ENCODE data around the gene TERT.

The TERT gene

DNA sequence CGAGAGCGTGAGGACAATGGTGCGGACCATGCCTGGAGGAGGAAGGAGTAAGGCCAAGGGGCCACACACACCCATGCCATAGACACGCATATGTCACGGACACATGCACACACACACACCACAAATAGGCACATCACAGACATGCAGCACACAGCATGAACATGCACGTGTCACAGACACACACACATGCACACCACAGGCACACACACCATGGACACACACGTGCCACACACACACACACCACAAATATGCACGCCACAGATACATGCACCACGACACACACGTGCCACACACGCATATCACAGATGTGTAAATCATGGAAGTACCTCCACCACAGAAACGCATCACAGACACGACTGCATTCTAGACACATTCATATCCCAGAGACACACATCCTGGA lies 16.7 kb downstream of the TERT start:
- Histone ChIP-seq H2BK5ac (ENCODE audit: low read depth, low read length, poor library complexity) (no peak overlapping the region), H3K9ac (ENCODE audit: low read length) (no peak overlapping the region), H2BK12ac (ENCODE audit: low read length) (no peak overlapping the region), H3K23ac (ENCODE audit: low read length) (no peak overlapping the region), H3K27ac (ENCODE audit: low read depth, low read length) (no peak overlapping the region), H4K91ac (ENCODE audit: low read depth, low read length) (no peak overlapping the region), H4K12ac (ENCODE audit: low read depth, low read length) (no peak overlapping the region), H3K4me1 (ENCODE audit: control insufficient read depth in 1 of 2, insufficient read depth in 2 of 2, low read length in 2 of 2) (no peaks in the 10 kb centered on the region), H3K4ac (ENCODE audit: low read depth, low read length) (no peak overlapping the region), H3K27me3 (ENCODE audit: insufficient read depth, low read length) (no peaks in the 10 kb centered on the region), H3K79me2 (ENCODE audit: control insufficient read depth, insufficient read depth, low read length, poor library complexity) (no peaks in the 10 kb centered on the region), H3K4me2 (ENCODE audit: low read length) (no peak overlapping the region), H3K4me3 (ENCODE audit: low read depth, low read length) (peak overlapping the region; percentile 51), H2AFZ (ENCODE audit: insufficient read depth, low read length, poor library complexity) (no peak overlapping the region), H4K8ac (ENCODE audit: low read depth, low read length) (no peak overlapping the region), H3K9me3 (ENCODE audit: insufficient read depth, low read depth, low read length) (peaks cover 6% of the 10 kb centered on the region), H3K79me1 (ENCODE audit: low read length) (no peaks in the 10 kb centered on the region), H3K18ac (ENCODE audit: low read length) (no peak overlapping the region), H3K36me3 (ENCODE audit: control insufficient read depth in 1 of 2, insufficient read depth in 2 of 2, low read length in 2 of 2) (no peaks in the 10 kb centered on the region), H2BK120ac (ENCODE audit: insufficient read depth, low read length, poor library complexity) (no peak overlapping the region), H2AK5ac (ENCODE audit: low read length) (no peak overlapping the region), H3K14ac (ENCODE audit: low read length) (no peak overlapping the region)
- no peak for DNase-seq
- no CpG with 5 or more reads among the region's 13 CpGs for WGBS (ENCODE audit: extremely low coverage, insufficient coverage, insufficient read length)

GRCh38 chr5:1277781-1278180 lies 17.1 kb downstream of the TERT start:
- Histone ChIP-seq H3K27ac (ENCODE audit: low read depth, low read length) (no peak overlapping the region), H3K36me3 (ENCODE audit: control insufficient read depth in 1 of 2, insufficient read depth in 2 of 2, low read length in 2 of 2) (no peaks in the 10 kb centered on the region), H2BK5ac (ENCODE audit: low read depth, low read length, poor library complexity) (no peak overlapping the region), H3K18ac (ENCODE audit: low read length) (no peak overlapping the region), H3K9ac (ENCODE audit: low read length) (no peak overlapping the region), H3K79me2 (ENCODE audit: control insufficient read depth, insufficient read depth, low read length, poor library complexity) (no peaks in the 10 kb centered on the region), H4K12ac (ENCODE audit: low read depth, low read length) (no peak overlapping the region), H3K9me3 (ENCODE audit: insufficient read depth, low read depth, low read length) (peaks cover 6% of the 10 kb centered on the region), H3K4me3 (ENCODE audit: low read depth, low read length) (no peak overlapping the region), H2BK120ac (ENCODE audit: insufficient read depth, low read length, poor library complexity) (no peak overlapping the region), H3K23ac (ENCODE audit: low read length) (no peak overlapping the region), H2AK5ac (ENCODE audit: low read length) (no peak overlapping the region), H3K4me1 (ENCODE audit: control insufficient read depth in 1 of 2, insufficient read depth in 2 of 2, low read length in 2 of 2) (no peaks in the 10 kb centered on the region), H4K91ac (ENCODE audit: low read depth, low read length) (no peak overlapping the region), H3K4ac (ENCODE audit: low read depth, low read length) (no peak overlapping the region), H3K79me1 (ENCODE audit: low read length) (no peaks in the 10 kb centered on the region), H2BK12ac (ENCODE audit: low read length) (no peak overlapping the region), H3K14ac (ENCODE audit: low read length) (no peak overlapping the region), H2AFZ (ENCODE audit: insufficient read depth, low read length, poor library complexity) (no peak overlapping the region), H3K27me3 (ENCODE audit: insufficient read depth, low read length) (no peaks in the 10 kb centered on the region), H3K4me2 (ENCODE audit: low read length) (no peak overlapping the region), H4K8ac (ENCODE audit: low read depth, low read length) (no peak overlapping the region)
- DNase-seq: no peak
- WGBS (ENCODE audit: extremely low coverage, insufficient coverage, insufficient read length): no CpG with 5 or more reads among the region's 10 CpGs

GRCh38 chr5:1277331-1277730 lies 17.5 kb downstream of the TERT start:
- Histone ChIP-seq H4K91ac (ENCODE audit: low read depth, low read length) (no peak overlapping the region), H3K14ac (ENCODE audit: low read length) (no peak overlapping the region), H3K9me3 (ENCODE audit: insufficient read depth, low read depth, low read length) (peaks cover 7% of the 10 kb centered on the region), H3K79me1 (ENCODE audit: low read length) (no peaks in the 10 kb centered on the region), H2AK5ac (ENCODE audit: low read length) (no peak overlapping the region), H2AFZ (ENCODE audit: insufficient read depth, low read length, poor library complexity) (no peak overlapping the region), H3K4me1 (ENCODE audit: control insufficient read depth in 1 of 2, insufficient read depth in 2 of 2, low read length in 2 of 2) (no peaks in the 10 kb centered on the region), H3K4me2 (ENCODE audit: low read length) (no peak overlapping the region), H3K23ac (ENCODE audit: low read length) (no peak overlapping the region), H3K4me3 (ENCODE audit: low read depth, low read length) (no peak overlapping the region), H2BK120ac (ENCODE audit: insufficient read depth, low read length, poor library complexity) (no peak overlapping the region), H3K9ac (ENCODE audit: low read length) (no peak overlapping the region), H3K79me2 (ENCODE audit: control insufficient read depth, insufficient read depth, low read length, poor library complexity) (no peaks in the 10 kb centered on the region), H2BK12ac (ENCODE audit: low read length) (no peak overlapping the region), H3K36me3 (ENCODE audit: control insufficient read depth in 1 of 2, insufficient read depth in 2 of 2, low read length in 2 of 2) (no peaks in the 10 kb centered on the region), H4K12ac (ENCODE audit: low read depth, low read length) (no peak overlapping the region), H3K4ac (ENCODE audit: low read depth, low read length) (no peak overlapping the region), H3K27ac (ENCODE audit: low read depth, low read length) (no peak overlapping the region), H4K8ac (ENCODE audit: low read depth, low read length) (no peak overlapping the region), H3K18ac (ENCODE audit: low read length) (no peak overlapping the region), H2BK5ac (ENCODE audit: low read depth, low read length, poor library complexity) (no peak overlapping the region), H3K27me3 (ENCODE audit: insufficient read depth, low read length) (no peaks in the 10 kb centered on the region)
- no CpG with 5 or more reads among the region's 21 CpGs for WGBS (ENCODE audit: extremely low coverage, insufficient coverage, insufficient read length)
- no peak for DNase-seq

- H4K12ac ChIP-seq (ENCODE audit: low read depth, low read length): no peak overlapping the region
- H2AFZ ChIP-seq (ENCODE audit: insufficient read depth, low read length, poor library complexity): no peak overlapping the region
- H3K4me1 ChIP-seq (ENCODE audit: control insufficient read depth in 1 of 2, insufficient read depth in 2 of 2, low read length in 2 of 2): no peaks in the 10 kb centered on the region
- no peaks in the 10 kb centered on the region for H3K79me1 ChIP-seq (ENCODE audit: low read length)
- no peak overlapping the region for H2BK120ac ChIP-seq (ENCODE audit: insufficient read depth, low read length, poor library complexity)
- no peaks in the 10 kb centered on the region for H3K79me2 ChIP-seq (ENCODE audit: control insufficient read depth, insufficient read depth, low read length, poor library complexity)
- H3K27ac ChIP-seq (ENCODE audit: low read depth, low read length): no peak overlapping the region
- H3K18ac ChIP-seq (ENCODE audit: low read length): no peak overlapping the region
- no peak overlapping the region for H3K14ac ChIP-seq (ENCODE audit: low read length)
- no peak overlapping the region for H2AK5ac ChIP-seq (ENCODE audit: low read length)
- no peak overlapping the region for H2BK5ac ChIP-seq (ENCODE audit: low read depth, low read length, poor library complexity)
- no peaks in the 10 kb centered on the region for H3K36me3 ChIP-seq (ENCODE audit: control insufficient read depth in 1 of 2, insufficient read depth in 2 of 2, low read length in 2 of 2)
- H3K27me3 ChIP-seq (ENCODE audit: insufficient read depth, low read length): no peaks in the 10 kb centered on the region
- H4K8ac ChIP-seq (ENCODE audit: low read depth, low read length): no peak overlapping the region
- no peak overlapping the region for H3K23ac ChIP-seq (ENCODE audit: low read length)
- no peak overlapping the region for H3K4me2 ChIP-seq (ENCODE audit: low read length)
- no peak overlapping the region for H4K91ac ChIP-seq (ENCODE audit: low read depth, low read length)
- H2BK12ac ChIP-seq (ENCODE audit: low read length): no peak overlapping the region
- peaks cover 11% of the 10 kb centered on the region for H3K9me3 ChIP-seq (ENCODE audit: insufficient read depth, low read depth, low read length)
- no CpG with 5 or more reads among the region's 20 CpGs for WGBS (ENCODE audit: extremely low coverage, insufficient coverage, insufficient read length)
- H3K4me3 ChIP-seq (ENCODE audit: low read depth, low read length): no peak overlapping the region
- H3K4ac ChIP-seq (ENCODE audit: low read depth, low read length): no peak overlapping the region
- H3K9ac ChIP-seq (ENCODE audit: low read length): no peak overlapping the region
- DNase-seq: no peak
Measured at GRCh38 chr5:1276930-1277329, 17.9 kb downstream of the TERT start.

Measured in trophoblast cell (in vitro differentiated cells and primary cell).